ENCODE results near the gene MUC15. TPM values are rescaled to one million over a fixed set of nuclear protein-coding genes. Genes with fewer than 3 reads are reported as not detected.
A peak's percentile ranks its signal among the peaks of the same experiment; 100 is the strongest.

MUC15 gene
- total RNA-seq, 3 donors from 2014 or later = 6.6 to 61.2 TPM; not detected in 1

- intact Hi-C loops (cut with DNase I; ENCODE audit: low total_unique reads) = no loop called here
- peak in 1 of 2 donors; percentile 81 for DNase-seq (ENCODE audit: low spot score in 2 of 2)
- Histone ChIP-seq H3K27me3 (no peaks in the 10 kb centered on the region), H3K4me1 (no peaks in the 10 kb centered on the region), H3K36me3 (no peaks in the 10 kb centered on the region), H3K9me3 (no peaks in the 10 kb centered on the region), H3K27ac (peak overlapping the region; percentile 64 to 69), H3K4me3 (no peak overlapping the region)
- TF ChIP-seq POLR2AphosphoS5 (IDR thresholded peaks at IDR 0.05) (peak in 2 of 3 donors; percentile 47 to 88), POLR2A (IDR thresholded peaks at IDR 0.05) (no peak)
- TF ChIP-seq, protein P1, sequence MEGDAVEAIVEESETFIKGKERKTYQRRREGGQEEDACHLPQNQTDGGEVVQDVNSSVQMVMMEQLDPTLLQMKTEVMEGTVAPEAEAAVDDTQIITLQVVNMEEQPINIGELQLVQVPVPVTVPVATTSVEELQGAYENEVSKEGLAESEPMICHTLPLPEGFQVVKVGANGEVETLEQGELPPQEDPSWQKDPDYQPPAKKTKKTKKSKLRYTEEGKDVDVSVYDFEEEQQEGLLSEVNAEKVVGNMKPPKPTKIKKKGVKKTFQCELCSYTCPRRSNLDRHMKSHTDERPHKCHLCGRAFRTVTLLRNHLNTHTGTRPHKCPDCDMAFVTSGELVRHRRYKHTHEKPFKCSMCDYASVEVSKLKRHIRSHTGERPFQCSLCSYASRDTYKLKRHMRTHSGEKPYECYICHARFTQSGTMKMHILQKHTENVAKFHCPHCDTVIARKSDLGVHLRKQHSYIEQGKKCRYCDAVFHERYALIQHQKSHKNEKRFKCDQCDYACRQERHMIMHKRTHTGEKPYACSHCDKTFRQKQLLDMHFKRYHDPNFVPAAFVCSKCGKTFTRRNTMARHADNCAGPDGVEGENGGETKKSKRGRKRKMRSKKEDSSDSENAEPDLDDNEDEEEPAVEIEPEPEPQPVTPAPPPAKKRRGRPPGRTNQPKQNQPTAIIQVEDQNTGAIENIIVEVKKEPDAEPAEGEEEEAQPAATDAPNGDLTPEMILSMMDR (IDR thresholded peaks at IDR 0.05) = no peak
These were observed 11.5 kb upstream of the MUC15 start for GRCh38 chr11:26583550-26583949.

DNA sequence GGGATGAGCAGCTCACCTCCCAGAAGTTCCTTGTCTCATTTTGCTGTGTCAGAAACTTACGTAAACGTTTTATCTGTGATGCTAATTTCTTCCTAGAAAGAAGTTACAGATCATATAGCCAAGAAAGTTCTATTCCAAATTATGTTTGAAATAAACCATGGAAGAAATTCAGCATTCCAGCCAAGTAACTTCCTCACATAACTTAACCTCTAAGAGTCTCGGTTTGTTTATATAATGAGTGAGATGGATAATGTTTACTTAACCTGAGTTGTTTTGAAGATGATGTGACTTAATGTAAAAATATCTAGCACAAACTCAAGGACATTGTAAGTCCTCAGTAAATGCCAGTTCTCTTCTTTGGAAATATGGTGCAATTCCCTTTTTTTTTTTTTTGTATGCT lies 8.9 kb upstream of the MUC15 start:
- Histone ChIP-seq H3K4me1 (no peaks in the 10 kb centered on the region), H3K27me3 (no peaks in the 10 kb centered on the region), H3K27ac (no peak overlapping the region), H3K4me3 (no peak overlapping the region), H3K9me3 (no peaks in the 10 kb centered on the region), H3K36me3 (no peaks in the 10 kb centered on the region)
- intact Hi-C loops (cut with DNase I; ENCODE audit: low total_unique reads) = no loop called here
- TF ChIP-seq POLR2A (IDR thresholded peaks at IDR 0.05) (no peak), POLR2AphosphoS5 (IDR thresholded peaks at IDR 0.05) (no peak)
- TF ChIP-seq, protein P1 (IDR thresholded peaks at IDR 0.05) = no peak
- DNase-seq (ENCODE audit: low spot score in 2 of 2) = no peak

GRCh38 chr11:26579683-26580082 lies 7.6 kb upstream of the MUC15 start:
- Histone ChIP-seq H3K4me3 (no peak overlapping the region), H3K4me1 (no peaks in the 10 kb centered on the region), H3K27ac (peak overlapping the region in 1 of 2 donors; percentile 64), H3K27me3 (no peaks in the 10 kb centered on the region), H3K9me3 (no peaks in the 10 kb centered on the region), H3K36me3 (no peaks in the 10 kb centered on the region)
- TF ChIP-seq POLR2AphosphoS5 (IDR thresholded peaks at IDR 0.05) = no peak
- DNase-seq (ENCODE audit: low spot score in 2 of 2) = no peak
- intact Hi-C loops (cut with DNase I; ENCODE audit: low total_unique reads) = no loop called here

- Histone ChIP-seq H3K9me3 (no peaks in the 10 kb centered on the region), H3K27ac (peak overlapping the region; percentile 62 to 64), H3K4me3 (no peak overlapping the region), H3K36me3 (no peaks in the 10 kb centered on the region), H3K4me1 (no peaks in the 10 kb centered on the region), H3K27me3 (no peaks in the 10 kb centered on the region)
- TF ChIP-seq POLR2A (IDR thresholded peaks at IDR 0.05) (no peak), POLR2AphosphoS5 (IDR thresholded peaks at IDR 0.05) (no peak)
- TF ChIP-seq, protein P1 (IDR thresholded peaks at IDR 0.05) = no peak
- intact Hi-C loops (cut with DNase I; ENCODE audit: low total_unique reads) = no loop called here
- DNase-seq (ENCODE audit: low spot score in 2 of 2) = no peak
These were observed 7.1 kb upstream of the MUC15 start for GRCh38 chr11:26578998-26579661.

DNA sequence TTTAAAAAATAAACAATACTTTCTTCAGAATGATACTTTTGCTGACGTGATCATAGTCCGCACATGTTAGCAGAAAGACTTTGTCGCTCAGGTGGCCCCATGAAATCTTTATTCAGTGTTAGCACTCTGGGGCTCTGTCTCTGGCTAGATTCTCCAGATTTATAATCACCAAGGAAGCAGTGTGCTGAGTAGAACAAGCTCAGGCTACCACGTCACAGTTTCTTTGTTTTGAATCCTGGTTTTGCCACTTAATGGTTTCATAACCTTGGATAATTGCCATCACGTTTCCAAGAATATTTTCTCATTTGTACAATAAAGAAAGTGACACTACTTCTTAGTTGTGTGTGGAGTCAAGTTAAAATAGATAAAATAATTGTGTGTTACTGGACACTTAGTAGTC lies 3.9 kb upstream of the MUC15 start:
- H3K27ac ChIP-seq = peak overlapping the region; percentile 13 to 65
- intact Hi-C loops (cut with DNase I; ENCODE audit: low total_unique reads) = no loop called here

More for the DNA sequence above, 3.9 kb upstream of the MUC15 start:
- H3K9me3 ChIP-seq = no peaks in the 10 kb centered on the region
- H3K4me3 ChIP-seq = no peak overlapping the region
- no peak for DNase-seq (ENCODE audit: low spot score in 2 of 2)
- TF ChIP-seq, protein P1 (IDR thresholded peaks at IDR 0.05) = no peak
- TF ChIP-seq POLR2AphosphoS5 (IDR thresholded peaks at IDR 0.05) = no peak
- no peak for TF ChIP-seq POLR2A (IDR thresholded peaks at IDR 0.05)
- no peaks in the 10 kb centered on the region for H3K4me1 ChIP-seq
- no peaks in the 10 kb centered on the region for H3K36me3 ChIP-seq
- H3K27me3 ChIP-seq = no peaks in the 10 kb centered on the region
